Panc1 (cell line): ENCODE results near the gene IRF6. TPM values are rescaled to one million over a fixed set of nuclear protein-coding genes. Genes with fewer than 3 reads are reported as not detected.

ENCODE experiments used
- ATAC-seq: fragments of 200-7000 bp; cut with Tn5 transposase; 2 replicates; pipeline ENCODE4 v1.9.1; 2020; ENCODE audit warnings: mild to moderate bottlenecking, moderate library complexity
- BruUV-seq: library from RNA; stranded (reverse); fragments of 400-500 nt; replicated peaks from 2 replicates; lab custom pipeline; 2021; lab: Mats Ljungman, UMichigan
- CTCF ChIA-PET: fragments of 300-600 bp; sonication (Branson Sonifier 250); formaldehyde crosslinking; loops from one replicate; lab custom pipeline; 2022; ENCODE audit warnings: antibody characterized with exemption; lab: Charles Lee
- POLR2A ChIA-PET: fragments of 300-600 bp; sonication (Branson Sonifier 250); formaldehyde crosslinking; loops from one replicate; lab custom pipeline; 2022; ENCODE audit warnings: antibody characterized with exemption; lab: Charles Lee
- DNase-seq: peaks from one replicate; pipeline ENCODE4 v3.0.0-alpha.2; 2010; ENCODE audit warnings: low read depth, low spot score
- H3K27ac ChIP-seq: 2 replicates; pipeline ENCODE4 v1.5.1; 2011; ENCODE audit warnings: mild to moderate bottlenecking, low read length, inconsistent platforms
- H3K27me3 ChIP-seq: fragments of 200-500 bp; sonication (Bioruptor generic); 2 replicates; pipeline ENCODE4 v1.6.0; 2014; ENCODE audit warnings: low read length, inconsistent platforms; ENCODE audit not compliant: control insufficient read depth, insufficient read depth
- H3K36me3 ChIP-seq: fragments of 200-500 bp; sonication (Bioruptor generic); 2 replicates; pipeline ENCODE4 v1.5.1; 2014; ENCODE audit warnings: inconsistent platforms, mild to moderate bottlenecking, low read length, moderate library complexity; ENCODE audit not compliant: control insufficient read depth, insufficient read depth
- H3K4me1 ChIP-seq: 2 replicates; pipeline ENCODE4 v1.5.1; 2011; ENCODE audit warnings: inconsistent platforms, mild to moderate bottlenecking, low read length, moderate library complexity; ENCODE audit not compliant: control insufficient read depth, insufficient read depth
- H3K4me3 ChIP-seq, 2 experiments: 2 replicates each; pipeline ENCODE4 v1.5.1; 2011 to 2012; ENCODE audit warnings: low read depth in 2 of 2, low read length in 2 of 2, mild to moderate bottlenecking in 2 of 2, inconsistent platforms in 1 of 2, moderate library complexity in 1 of 2
- H3K9me3 ChIP-seq: fragments of 200-500 bp; sonication (Bioruptor generic); 2 replicates; pipeline ENCODE4 v1.5.1; 2014; ENCODE audit warnings: low read depth, mild to moderate bottlenecking, inconsistent platforms, low read length, moderate library complexity; ENCODE audit not compliant: control insufficient read depth, insufficient read depth
- POLR2AphosphoS5 ChIP-seq: IDR thresholded peaks from 2 replicates; pipeline ENCODE4 v1.6.1; 2012; ENCODE audit warnings: mild to moderate bottlenecking, low read depth, low read length, moderate library complexity
- SIN3A ChIP-seq: IDR thresholded peaks from 2 replicates; pipeline ENCODE4 v1.6.1; 2012; ENCODE audit warnings: low read depth, mild to moderate bottlenecking, low read length, moderate library complexity, borderline replicate concordance; ENCODE audit not compliant: insufficient read depth
- TCF7L2 ChIP-seq: IDR thresholded peaks from 2 replicates; pipeline ENCODE4 v1.6.1; 2011; ENCODE audit warnings: mild to moderate bottlenecking, low read depth, low read length, inconsistent platforms
- in situ Hi-C: cut with HindIII; loops from 2 replicates; pipeline ENCODE4 v1.10.0; 2016; ENCODE audit warnings: low sequenced_read_pairs, low pct_unique_long_range_greater_than_20kb
- intact Hi-C: fragments of 100-400 bp; cut with micrococcal nuclease; formaldehyde crosslinking; loops from one replicate; pipeline ENCODE4 v1.10.0; 2022; ENCODE audit not compliant: unreplicated experiment
- total RNA-seq: library from RNA; stranded (reverse); gene quantifications from one replicate; pipeline ENCODE4 v1.2.1, GENCODE V29; 2021; ENCODE audit not compliant: unreplicated experiment
- TF ChIP-seq, protein P1 (sequence below), 2 experiments: IDR thresholded peaks; 2 replicates each; pipeline ENCODE4 v1.6.1; 2011 to 2012; ENCODE audit warnings: low read depth in 2 of 2, control low read depth in 1 of 2, low read length in 1 of 2, mild to moderate bottlenecking in 1 of 2, moderate library complexity in 1 of 2; ENCODE audit not compliant: insufficient read depth in 1 of 2
- TF ChIP-seq, protein P2 (sequence below): fragments of 450-650 bp; IDR thresholded peaks from 2 replicates; pipeline ENCODE4 v1.5.1; 2017; ENCODE audit warnings: mild to moderate bottlenecking

Gene IRF6
- total RNA-seq, 1 experiment from 2014 or later = 0.64 TPM

DNA sequence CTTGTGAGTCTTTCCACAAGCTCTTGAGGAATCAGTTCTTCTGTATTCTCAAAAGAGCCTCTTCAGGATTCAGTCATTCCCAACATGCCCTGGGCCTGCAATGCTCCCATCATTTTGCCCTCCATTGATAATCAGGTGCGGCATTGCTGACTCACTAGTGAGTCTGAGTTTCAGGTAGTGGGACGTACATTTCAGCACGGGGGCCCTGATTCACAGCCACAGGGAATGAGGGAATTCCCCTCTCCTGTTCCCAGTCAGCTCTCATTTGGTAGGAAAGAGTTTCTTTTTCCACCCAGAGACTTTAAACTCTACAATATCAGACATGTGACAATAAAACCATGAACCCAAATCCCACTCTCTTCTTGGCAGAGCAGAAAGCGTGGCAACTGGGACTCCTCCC, 3.7 kb upstream of the IRF6 start:
- no peaks in the 10 kb centered on the region for H3K27me3 ChIP-seq
- CTCF ChIA-PET = no interaction called here
- H3K4me3 ChIP-seq = no peak overlapping the region
- intact Hi-C loops = no loop called here
- no peaks in the 10 kb centered on the region for H3K36me3 ChIP-seq
- TF ChIP-seq SIN3A (no peak), TCF7L2 (no peak), POLR2AphosphoS5 (no peak)
- TF ChIP-seq, protein P1, sequence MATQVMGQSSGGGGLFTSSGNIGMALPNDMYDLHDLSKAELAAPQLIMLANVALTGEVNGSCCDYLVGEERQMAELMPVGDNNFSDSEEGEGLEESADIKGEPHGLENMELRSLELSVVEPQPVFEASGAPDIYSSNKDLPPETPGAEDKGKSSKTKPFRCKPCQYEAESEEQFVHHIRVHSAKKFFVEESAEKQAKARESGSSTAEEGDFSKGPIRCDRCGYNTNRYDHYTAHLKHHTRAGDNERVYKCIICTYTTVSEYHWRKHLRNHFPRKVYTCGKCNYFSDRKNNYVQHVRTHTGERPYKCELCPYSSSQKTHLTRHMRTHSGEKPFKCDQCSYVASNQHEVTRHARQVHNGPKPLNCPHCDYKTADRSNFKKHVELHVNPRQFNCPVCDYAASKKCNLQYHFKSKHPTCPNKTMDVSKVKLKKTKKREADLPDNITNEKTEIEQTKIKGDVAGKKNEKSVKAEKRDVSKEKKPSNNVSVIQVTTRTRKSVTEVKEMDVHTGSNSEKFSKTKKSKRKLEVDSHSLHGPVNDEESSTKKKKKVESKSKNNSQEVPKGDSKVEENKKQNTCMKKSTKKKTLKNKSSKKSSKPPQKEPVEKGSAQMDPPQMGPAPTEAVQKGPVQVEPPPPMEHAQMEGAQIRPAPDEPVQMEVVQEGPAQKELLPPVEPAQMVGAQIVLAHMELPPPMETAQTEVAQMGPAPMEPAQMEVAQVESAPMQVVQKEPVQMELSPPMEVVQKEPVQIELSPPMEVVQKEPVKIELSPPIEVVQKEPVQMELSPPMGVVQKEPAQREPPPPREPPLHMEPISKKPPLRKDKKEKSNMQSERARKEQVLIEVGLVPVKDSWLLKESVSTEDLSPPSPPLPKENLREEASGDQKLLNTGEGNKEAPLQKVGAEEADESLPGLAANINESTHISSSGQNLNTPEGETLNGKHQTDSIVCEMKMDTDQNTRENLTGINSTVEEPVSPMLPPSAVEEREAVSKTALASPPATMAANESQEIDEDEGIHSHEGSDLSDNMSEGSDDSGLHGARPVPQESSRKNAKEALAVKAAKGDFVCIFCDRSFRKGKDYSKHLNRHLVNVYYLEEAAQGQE (IDR thresholded peaks at IDR 0.05; ENCODE audit: insufficient read depth in 1 of 2, low read depth in 2 of 2, low read length in 1 of 2) = no peak
- TF ChIP-seq, protein P2, sequence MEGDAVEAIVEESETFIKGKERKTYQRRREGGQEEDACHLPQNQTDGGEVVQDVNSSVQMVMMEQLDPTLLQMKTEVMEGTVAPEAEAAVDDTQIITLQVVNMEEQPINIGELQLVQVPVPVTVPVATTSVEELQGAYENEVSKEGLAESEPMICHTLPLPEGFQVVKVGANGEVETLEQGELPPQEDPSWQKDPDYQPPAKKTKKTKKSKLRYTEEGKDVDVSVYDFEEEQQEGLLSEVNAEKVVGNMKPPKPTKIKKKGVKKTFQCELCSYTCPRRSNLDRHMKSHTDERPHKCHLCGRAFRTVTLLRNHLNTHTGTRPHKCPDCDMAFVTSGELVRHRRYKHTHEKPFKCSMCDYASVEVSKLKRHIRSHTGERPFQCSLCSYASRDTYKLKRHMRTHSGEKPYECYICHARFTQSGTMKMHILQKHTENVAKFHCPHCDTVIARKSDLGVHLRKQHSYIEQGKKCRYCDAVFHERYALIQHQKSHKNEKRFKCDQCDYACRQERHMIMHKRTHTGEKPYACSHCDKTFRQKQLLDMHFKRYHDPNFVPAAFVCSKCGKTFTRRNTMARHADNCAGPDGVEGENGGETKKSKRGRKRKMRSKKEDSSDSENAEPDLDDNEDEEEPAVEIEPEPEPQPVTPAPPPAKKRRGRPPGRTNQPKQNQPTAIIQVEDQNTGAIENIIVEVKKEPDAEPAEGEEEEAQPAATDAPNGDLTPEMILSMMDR = no peak
- in situ Hi-C loops = no loop called here
- no TSS peak for BruUV-seq
- ATAC-seq (no peak), DNase-seq (no peak)
- POLR2A ChIA-PET = no interaction called here
- no peak overlapping the region for H3K27ac ChIP-seq
- H3K9me3 ChIP-seq = no peaks in the 10 kb centered on the region
- no peaks in the 10 kb centered on the region; the same call in 1 of the 2 replicates for H3K4me1 ChIP-seq

DNA sequence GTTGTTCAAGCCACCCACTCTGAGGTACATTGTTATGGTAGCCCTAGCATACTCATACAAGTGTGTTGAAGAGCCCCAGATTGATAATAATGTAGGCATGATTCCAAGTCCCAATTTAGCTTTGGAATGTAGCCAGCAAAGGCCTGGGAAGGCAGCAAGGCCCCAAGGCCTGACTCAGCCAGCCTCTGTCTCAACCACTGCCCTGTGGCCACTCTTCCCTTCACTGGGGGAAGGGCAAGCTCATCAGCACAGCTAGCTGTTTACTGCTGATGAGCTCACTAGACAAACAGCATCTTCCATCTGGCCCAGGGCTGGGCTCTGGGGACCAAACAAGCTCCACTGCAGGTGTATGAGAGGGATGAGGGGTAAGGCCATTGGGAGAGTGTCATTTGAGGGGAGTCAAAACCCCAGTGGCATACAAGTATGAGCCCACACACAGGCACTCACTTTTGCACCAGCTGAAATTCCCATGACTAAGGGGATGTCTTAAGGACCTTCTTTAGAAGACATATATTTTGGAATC, 2.2 kb upstream of the IRF6 start:
- no peaks in the 10 kb centered on the region for H3K36me3 ChIP-seq
- intact Hi-C loops (no loop called here), in situ Hi-C loops (no loop called here)
- no peaks in the 10 kb centered on the region for H3K27me3 ChIP-seq
- BruUV-seq = no TSS peak
- H3K4me1 ChIP-seq = no peaks in the 10 kb centered on the region; the same call in 1 of the 2 replicates
- no peak overlapping the region for H3K4me3 ChIP-seq
- DNase-seq = no peak
- TF ChIP-seq TCF7L2 (no peak), POLR2AphosphoS5 (no peak), SIN3A (no peak)
- TF ChIP-seq, protein P1 (IDR thresholded peaks at IDR 0.05; ENCODE audit: insufficient read depth in 1 of 2, low read depth in 2 of 2, low read length in 1 of 2) = no peak
- no peak overlapping the region for H3K27ac ChIP-seq
- ChIA-PET POLR2A (no interaction called here), CTCF (interaction anchor here (1.1 kb wide), 1 partner anchor 15 kb away, joined by 3 read pairs; no protein-coding TSS in a partner anchor)
- ATAC-seq = no peak
- no peaks in the 10 kb centered on the region for H3K9me3 ChIP-seq
